ENCODE results near the gene SGPL1.

GRCh38 chr10:70899096-70899495 is 83.3 kb downstream of the SGPL1 start:
- no peak for TF ChIP-seq POLR2AphosphoS5 (IDR thresholded peaks at IDR 0.05)
- TF ChIP-seq REST (IDR thresholded peaks at IDR 0.05; ENCODE audit: borderline replicate concordance): no peak
- no peak for TF ChIP-seq CTCF (IDR thresholded peaks at IDR 0.05; ENCODE audit: poor library complexity, severe bottlenecking)
- no peak for TF ChIP-seq EP300 (conservative IDR thresholded peaks at IDR 0.05; ENCODE audit: poor library complexity, severe bottlenecking)
- no peak for TF ChIP-seq RAD21 (conservative IDR thresholded peaks at IDR 0.05)
- TF ChIP-seq SMC3 (conservative IDR thresholded peaks at IDR 0.05; ENCODE audit: poor library complexity): no peak
- no peak for TF ChIP-seq EZH2 (IDR thresholded peaks at IDR 0.05; ENCODE audit: borderline replicate concordance, insufficient read depth, low read length, poor library complexity, severe bottlenecking)
- TF ChIP-seq TAF1 (IDR thresholded peaks at IDR 0.05; ENCODE audit: low read depth): no peak
- TF ChIP-seq MXI1 (conservative IDR thresholded peaks at IDR 0.05; ENCODE audit: poor library complexity, severe bottlenecking): no peak

Measured in neural cell (in vitro differentiated cells).